Duodenal mucosa (tissue), 2 donors: ENCODE data around the gene ELOA.

Experiments
- H3K27ac ChIP-seq: one replicate; pipeline ENCODE4 v1.7.0; 2013; ENCODE audit warnings: low read depth, low read length
- H3K27me3 ChIP-seq, 2 donors: one replicate each; pipeline ENCODE4 v1.7.0; 2013; ENCODE audit warnings: low read length in 2 of 2, control low read depth in 1 of 2; ENCODE audit not compliant: insufficient read depth in 2 of 2, control insufficient read depth in 1 of 2
- H3K36me3 ChIP-seq, 2 donors: one replicate each; pipeline ENCODE4 v1.7.0; 2013; ENCODE audit warnings: low read length in 2 of 2, control low read depth in 1 of 2; ENCODE audit not compliant: insufficient read depth in 2 of 2, control insufficient read depth in 1 of 2
- H3K4me1 ChIP-seq, 2 donors: one replicate each; pipeline ENCODE4 v1.7.0; 2013; ENCODE audit warnings: low read length in 2 of 2, control low read depth in 1 of 2; ENCODE audit not compliant: insufficient read depth in 2 of 2, control insufficient read depth in 1 of 2
- H3K4me3 ChIP-seq, 2 donors: one replicate each; pipeline ENCODE4 v1.7.0; 2013; ENCODE audit warnings: low read length in 2 of 2, low read depth in 1 of 2
- H3K9ac ChIP-seq, 2 donors: one replicate each; pipeline ENCODE4 v1.7.0; 2013; ENCODE audit warnings: low read length in 2 of 2, low read depth in 1 of 2
- H3K9me3 ChIP-seq, 2 donors: one replicate each; pipeline ENCODE4 v1.7.0; 2013; ENCODE audit warnings: low read length in 2 of 2, control low read depth in 1 of 2; ENCODE audit not compliant: control insufficient read depth in 1 of 2

ELOA gene

GRCh38 chr1:23809751-23810171, 66.5 kb downstream of the ELOA start:
- Histone ChIP-seq H3K4me1 (peaks cover 13 to 20% of the 10 kb centered on the region in 2 donors), H3K9me3 (no peaks in the 10 kb centered on the region), H3K9ac (peak overlapping the region; percentile 31 to 43), H3K4me3 (no peak overlapping the region), H3K27me3 (no peaks in the 10 kb centered on the region), H3K36me3 (peaks cover 20 to 44% of the 10 kb centered on the region in 2 donors), H3K27ac (peak overlapping the region; percentile 40)

DNA sequence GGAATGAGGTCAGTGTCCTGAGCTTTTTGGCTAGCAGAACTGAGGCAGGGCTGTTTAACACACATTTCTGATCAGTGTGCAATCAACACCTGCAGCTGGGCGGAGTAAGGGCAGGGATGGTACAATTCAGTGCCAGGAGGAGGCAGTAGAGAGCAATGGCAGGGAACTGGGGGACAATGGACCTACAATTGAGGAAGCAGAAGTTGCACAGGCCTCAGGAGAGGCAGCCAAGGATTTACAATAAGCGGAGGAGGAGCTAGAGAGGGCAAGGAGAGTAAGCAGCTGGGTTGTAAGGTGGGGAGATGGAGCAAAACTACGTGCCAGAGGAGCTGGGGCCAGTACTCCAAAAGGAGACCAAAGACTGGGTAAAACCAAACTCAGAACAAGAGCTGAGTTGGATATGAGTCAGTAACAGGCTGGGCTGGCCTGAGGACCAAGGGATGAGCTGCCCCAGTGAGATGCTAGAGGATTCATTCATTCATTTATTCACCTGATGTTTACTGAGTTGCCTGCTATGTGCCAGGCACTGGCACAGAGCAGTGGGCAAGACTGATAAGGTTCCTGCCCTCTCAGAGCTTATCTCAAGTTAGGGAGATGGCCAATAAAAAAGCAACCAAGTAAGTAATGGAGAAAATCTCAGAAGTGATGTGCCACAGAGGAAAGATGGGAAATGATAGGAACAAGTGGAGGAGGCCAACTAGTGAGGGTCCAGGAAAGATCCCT, 67.7 kb downstream of the ELOA start:
- H3K9ac ChIP-seq = no peak overlapping the region
- peaks cover 13 to 20% of the 10 kb centered on the region in 2 donors for H3K4me1 ChIP-seq
- H3K36me3 ChIP-seq = peaks cover 16 to 41% of the 10 kb centered on the region in 2 donors
- no peaks in the 10 kb centered on the region for H3K9me3 ChIP-seq
- H3K27me3 ChIP-seq = no peaks in the 10 kb centered on the region
- H3K4me3 ChIP-seq = no peak overlapping the region
- no peak overlapping the region for H3K27ac ChIP-seq
